T-helper 1 cell treated with Interleukin-12 subunit alpha and Interleukin-12 subunit beta and Interleukin-4 antibody, amounts not matched to agents 30 ng/mL and 1 ng/mL, for 36 hours (primary cell): ENCODE results near the gene TIE1. TPM values are rescaled to one million over a fixed set of nuclear protein-coding genes. Genes with fewer than 3 reads are reported as not detected.

Source experiments
- intact Hi-C: fragments of 100-400 bp; cut with micrococcal nuclease; formaldehyde crosslinking; loops from one replicate; pipeline ENCODE4 v1.15.1; 2024
- total RNA-seq: library from RNA; stranded (reverse); gene quantifications from 2 replicates; pipeline ENCODE4 v1.2.3, GENCODE V29; 2022

Gene TIE1
- total RNA-seq, 1 donor from 2014 or later, result 0.25 TPM

GRCh38 chr1:43334453-43335205, 33.8 kb downstream of the TIE1 start:
- intact Hi-C loops, result no loop called here

DNA sequence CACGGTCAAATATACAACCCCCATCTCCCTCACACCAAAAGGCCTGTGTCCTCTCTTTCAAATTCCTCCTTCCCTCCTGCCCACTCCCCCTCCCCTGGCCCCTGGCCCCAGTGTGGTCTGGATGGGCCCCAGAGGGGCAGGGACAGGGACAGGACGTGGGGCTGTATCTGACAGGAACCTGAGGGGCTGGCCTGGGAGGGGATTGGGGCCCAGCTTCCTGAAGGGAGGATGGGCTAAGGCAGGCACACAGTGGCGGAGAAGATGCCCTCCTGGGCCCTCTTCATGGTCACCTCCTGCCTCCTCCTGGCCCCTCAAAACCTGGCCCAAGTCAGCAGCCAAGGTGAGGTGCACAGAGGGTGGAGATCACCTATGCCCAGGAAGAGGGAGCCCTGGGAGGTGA, 36.8 kb downstream of the TIE1 start, which contains the start of gene MPL:
TSS of gene MPL (plus strand) at position 231 of the 400 bp plus-strand sequence. CDS start at position 262, 31 bp downstream.
- intact Hi-C loops, result no loop called here

GRCh38 chr1:43338001-43338400, 37.2 kb downstream of the TIE1 start:
- intact Hi-C loops, result no loop called here

- intact Hi-C loops, result no loop called here
Observed at GRCh38 chr1:43339584-43340232, 38.9 kb downstream of the TIE1 start.

DNA sequence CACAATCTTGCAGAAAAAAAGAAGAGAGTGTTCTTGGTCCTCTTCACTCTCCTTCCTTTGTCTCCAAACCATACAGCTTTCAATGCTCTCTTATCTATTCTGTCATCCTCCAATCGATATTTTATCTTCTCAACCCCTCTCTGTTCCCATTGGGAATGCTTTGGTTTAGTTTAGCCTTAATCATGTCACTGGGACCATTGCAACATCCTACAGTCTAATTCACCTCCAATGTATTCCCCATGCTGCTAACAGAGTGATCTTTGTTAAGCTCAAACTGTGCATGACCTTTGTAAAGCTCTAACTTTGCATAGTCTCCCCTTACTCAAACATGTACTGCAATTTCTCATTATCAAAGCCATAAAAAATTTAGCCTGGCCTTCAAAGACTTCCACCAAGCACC, 39.8 kb downstream of the TIE1 start:
- intact Hi-C loops, result no loop called here

DNA sequence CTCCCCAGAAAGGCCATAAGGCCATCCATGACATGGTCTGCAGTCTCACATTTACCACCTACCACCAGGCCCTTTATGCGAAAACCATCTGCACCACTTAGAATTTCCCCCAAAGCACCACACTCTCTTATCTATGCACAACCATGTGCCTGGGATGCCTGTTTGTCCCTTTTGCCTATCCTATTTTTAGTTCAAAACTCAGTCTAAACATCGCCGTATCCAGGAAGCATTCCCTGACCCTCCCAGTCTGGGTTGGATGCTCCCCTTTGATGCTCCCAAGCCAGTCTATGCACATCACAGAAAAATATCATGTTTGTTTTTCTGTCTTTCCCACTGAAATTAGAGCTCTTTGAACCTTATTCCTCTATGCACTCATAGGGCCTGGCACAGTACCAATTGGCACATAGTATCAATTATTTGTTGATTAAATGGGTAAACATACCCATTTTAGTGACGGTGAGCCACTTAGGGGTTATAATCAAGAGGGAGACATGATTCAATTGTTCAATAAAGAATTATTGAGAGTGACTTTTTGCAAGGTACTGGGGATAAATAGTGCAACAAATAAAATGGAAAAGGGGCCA, 43.6 kb downstream of the TIE1 start:
- intact Hi-C loops, result no loop called here

DNA sequence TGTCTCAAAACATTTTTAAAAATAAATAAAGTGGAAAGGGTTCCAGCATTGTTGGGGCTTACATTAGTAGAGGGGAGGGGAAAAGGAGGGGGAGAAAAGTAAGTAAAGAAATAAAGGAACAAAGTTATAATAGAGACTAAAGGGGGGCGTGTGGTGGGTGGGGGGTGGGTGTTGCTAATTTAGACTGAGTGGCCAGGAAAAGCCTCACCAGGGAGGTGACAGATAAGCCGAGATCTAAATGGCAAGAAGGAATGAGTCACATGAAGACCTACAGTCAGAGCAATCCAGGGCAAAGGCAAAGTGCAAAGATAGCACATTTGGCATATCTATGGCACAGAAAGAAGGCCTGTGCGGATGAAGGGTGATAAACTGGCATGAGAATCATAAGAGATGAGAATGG, 44.3 kb downstream of the TIE1 start:
- intact Hi-C loops, result no loop called here

DNA sequence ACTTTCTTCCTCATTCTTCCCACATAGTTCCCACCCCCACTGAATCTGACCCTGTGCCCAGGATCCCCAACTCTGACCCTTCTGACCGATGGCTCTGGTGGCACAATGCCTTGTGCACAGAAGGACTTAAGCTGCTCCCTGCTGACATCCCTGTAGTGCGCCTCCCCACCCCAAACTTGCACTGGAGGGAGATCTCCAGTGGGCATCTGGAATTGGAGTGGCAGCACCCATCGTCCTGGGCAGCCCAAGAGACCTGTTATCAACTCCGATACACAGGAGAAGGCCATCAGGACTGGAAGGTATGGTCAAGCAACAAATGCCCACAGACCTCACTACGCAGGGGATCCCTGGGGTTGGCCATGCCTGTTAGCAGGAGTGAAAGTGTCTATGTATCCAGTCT, 45.9 kb downstream of the TIE1 start:
- intact Hi-C loops, result no loop called here

- intact Hi-C loops, result no loop called here
Observed at GRCh38 chr1:43348343-43348808, 47.6 kb downstream of the TIE1 start.

- intact Hi-C loops, result loop anchor here (1.0 kb wide), 1 partner anchor 9 kb away; the partner anchor contains the start of gene CDC20
Observed at GRCh38 chr1:43348809-43349593, 48.2 kb downstream of the TIE1 start.

DNA sequence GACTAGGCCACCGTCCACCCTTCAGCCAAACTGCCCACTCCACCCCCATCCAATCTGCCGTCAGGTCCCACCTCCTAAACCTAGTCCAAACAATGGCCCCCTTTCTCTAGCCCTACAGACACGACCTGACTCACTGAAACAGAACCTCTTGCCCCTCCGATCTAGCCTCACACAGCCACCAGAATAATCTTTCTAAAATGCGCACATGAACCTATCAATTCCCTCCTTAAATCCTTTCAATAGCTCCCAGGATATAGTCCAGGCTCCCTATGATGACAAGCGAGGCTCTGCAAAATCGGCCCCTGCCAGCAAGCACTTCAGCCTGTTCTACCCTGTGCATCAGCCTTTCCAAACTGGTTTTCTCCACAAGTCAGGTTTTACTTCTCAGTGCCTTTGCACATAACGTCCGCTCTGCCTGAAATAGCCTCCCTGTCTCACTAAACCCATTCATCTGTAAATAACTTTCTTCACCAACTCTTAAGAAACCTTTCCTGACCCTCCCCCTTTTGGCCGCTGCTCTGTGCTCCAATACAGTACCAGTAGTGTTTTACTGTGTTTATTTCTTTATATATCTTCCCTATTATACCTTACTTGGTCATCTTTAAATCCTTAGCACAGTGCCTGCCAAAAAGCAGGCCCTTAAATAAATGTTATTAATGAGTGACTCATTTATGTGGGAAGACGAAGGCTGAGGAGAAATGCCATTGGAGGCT, 49.0 kb downstream of the TIE1 start:
- intact Hi-C loops, result loop anchor here (1.0 kb wide), 1 partner anchor 9 kb away; the partner anchor contains the start of gene CDC20

DNA sequence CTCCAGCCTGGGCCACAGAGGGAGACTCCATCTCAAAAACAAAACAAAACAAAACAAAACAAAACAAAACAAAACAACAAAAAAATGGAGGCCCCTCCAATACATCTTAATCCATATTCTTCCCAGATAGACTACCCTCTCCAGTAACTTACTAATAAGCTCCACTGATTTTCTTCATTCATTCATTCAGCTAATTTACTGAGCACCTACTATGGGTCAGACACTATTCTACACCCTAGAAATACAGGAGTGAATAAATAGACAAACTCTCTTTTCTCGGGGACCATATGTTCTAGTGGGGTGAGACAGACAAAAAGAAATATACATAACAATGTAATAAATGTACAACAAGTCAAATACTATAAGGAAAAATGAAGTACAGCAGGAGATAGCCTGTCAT, 50.2 kb downstream of the TIE1 start:
- intact Hi-C loops, result no loop called here

DNA sequence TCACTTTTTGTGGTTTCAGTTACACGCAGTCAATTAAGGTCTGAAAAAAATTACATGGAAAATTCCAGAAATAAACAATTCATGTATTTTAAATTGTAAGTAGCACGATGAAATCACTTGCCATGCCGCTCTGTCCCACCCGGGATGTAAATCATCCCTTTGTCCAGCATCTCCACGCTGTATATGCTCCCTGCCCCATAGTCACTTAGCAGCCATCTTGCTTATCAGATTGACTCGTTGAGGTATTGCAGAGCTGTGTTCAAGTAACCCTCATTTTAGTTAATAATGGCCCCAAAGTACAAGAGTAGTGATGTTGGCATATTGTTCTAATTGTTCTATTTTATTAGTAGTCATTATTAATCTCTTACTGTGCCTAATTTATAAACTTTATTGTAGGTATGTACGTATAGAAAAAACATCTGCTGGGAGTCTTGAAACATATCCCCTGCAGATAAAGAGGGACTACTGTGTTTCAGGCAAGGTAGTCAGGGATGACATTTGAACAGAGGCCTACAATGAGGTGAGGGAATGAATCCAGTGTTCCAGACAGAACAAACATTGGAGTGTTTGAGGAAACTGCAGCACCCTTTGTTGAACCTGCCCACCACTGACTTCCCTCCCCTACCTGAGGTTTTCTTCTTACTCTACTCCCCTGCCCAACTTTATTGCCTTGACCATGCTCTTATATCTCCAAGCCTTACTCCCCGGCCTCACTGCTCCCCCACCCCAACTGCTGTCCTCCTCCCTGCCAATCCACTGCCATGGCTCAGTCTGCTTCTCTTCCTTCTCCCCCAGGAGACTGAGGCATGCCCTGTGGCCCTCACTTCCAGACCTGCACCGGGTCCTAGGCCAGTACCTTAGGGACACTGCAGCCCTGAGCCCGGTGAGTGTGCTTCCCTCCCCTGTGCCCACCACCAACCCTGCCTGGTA, 50.9 kb downstream of the TIE1 start:
- intact Hi-C loops, result no loop called here

DNA sequence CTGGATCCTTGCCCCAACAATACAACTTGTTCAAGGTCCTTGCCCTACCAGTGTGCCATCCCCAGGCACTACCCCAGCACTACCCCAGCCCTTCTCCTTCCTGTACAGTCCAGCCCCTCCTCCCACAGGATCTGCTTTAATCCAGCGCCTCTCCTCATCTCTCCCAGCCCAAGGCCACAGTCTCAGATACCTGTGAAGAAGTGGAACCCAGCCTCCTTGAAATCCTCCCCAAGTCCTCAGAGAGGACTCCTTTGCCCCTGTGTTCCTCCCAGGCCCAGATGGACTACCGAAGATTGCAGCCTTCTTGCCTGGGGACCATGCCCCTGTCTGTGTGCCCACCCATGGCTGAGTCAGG, 51.5 kb downstream of the TIE1 start:
- intact Hi-C loops, result no loop called here

GRCh38 chr1:43352881-43353280, 52.1 kb downstream of the TIE1 start:
- intact Hi-C loops, result no loop called here

GRCh38 chr1:43354471-43354870, 53.7 kb downstream of the TIE1 start:
- intact Hi-C loops, result no loop called here

DNA sequence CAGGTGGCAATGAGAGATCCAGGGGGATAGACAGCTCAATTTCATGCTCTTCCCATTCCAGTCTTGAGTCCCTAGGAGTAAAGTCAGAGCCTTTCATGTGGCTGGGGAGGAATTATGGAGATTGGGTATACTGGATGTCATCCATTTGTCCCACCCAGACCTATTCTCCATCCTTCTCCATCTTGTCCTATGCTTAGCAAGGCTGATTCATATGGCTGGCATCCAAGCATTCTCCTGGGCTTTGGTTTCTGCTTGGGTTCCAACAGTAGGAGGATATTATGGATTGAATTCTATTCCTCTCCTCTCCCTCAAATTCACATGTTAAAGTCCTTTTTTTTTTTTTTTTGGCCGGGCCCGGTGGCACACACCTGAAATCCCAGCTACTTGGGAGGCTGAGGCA, 54.2 kb downstream of the TIE1 start:
- intact Hi-C loops, result loop anchor here (5.0 kb wide), 2 partner anchors 352 to 673 kb away; partner anchors contain the start of genes ST3GAL3 and YBX1

DNA sequence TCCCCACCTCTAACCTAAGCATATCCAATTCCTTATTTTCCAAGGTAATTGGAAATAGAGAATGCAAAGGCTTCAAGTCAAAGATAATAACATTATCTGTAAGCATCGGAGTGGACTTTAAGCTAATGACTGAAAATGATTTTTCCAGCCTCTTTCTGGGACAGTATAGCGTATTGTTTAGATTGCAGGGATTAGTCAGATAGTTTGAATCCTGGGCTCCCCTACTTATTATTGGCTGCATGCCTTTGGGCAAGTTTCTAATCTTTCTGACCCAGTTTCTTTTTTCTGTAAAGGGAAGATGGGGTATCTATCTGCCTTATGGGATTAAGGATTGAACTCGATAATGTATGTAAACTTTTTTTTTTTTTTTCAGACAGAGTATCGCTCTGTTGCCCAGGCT, 56.5 kb downstream of the TIE1 start:
- intact Hi-C loops, result loop anchor here (5.0 kb wide), 2 partner anchors 350 to 675 kb away; partner anchors contain the start of genes ST3GAL3 and YBX1

GRCh38 chr1:43358121-43358745, 57.5 kb downstream of the TIE1 start:
- intact Hi-C loops, result loop anchor here (1.0 to 5.0 kb wide), 17 partner anchors 9 to 895 kb away; partner anchors contain the start of genes C1orf50, CCDC30, CFAP57 and EBNA1BP2
